Endometrial microvascular endothelial cells (primary cell): ENCODE results near the gene PTPRN2. TPM values are rescaled to one million over a fixed set of nuclear protein-coding genes. Genes with fewer than 3 reads are reported as not detected.

ENCODE experiments used
- in situ Hi-C: cut with HindIII; loops from 2 replicates; pipeline ENCODE4 v1.10.0; 2017; ENCODE audit warnings: low sequenced_read_pairs, low pct_unique_long_range_greater_than_20kb; ENCODE audit errors: inconsistent ontology term
- total RNA-seq: library from RNA; depleted of rRNA; stranded (reverse); fragments of >200 nt; gene quantifications from one replicate; pipeline ENCODE4 v1.2.3, GENCODE V29; 2015; ENCODE audit errors: inconsistent ontology term

PTPRN2 gene
- total RNA-seq, 1 donor from 2014 or later, result 13.3 TPM

- in situ Hi-C loops, result no loop called here
Measured at GRCh38 chr7:157635669-157636068, 952.0 kb downstream of the PTPRN2 start.

DNA sequence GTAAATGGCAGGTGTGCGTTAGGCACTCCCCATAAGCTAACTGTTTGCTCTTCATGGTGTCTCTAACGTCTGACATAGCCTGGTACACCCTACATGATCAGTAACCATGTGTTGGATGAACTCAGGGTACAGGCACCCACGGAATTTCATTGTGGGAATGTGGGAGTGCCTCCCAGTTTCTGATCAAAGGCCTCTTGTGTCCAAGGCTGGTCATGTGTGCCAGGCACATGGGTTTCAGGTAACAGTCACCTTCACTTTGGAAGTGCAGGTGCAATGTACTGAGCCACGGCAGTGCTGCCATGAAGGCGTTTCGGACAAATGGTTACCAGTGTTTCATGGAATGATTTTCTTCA lies 952.5 kb downstream of the PTPRN2 start:
- in situ Hi-C loops, result no loop called here

- in situ Hi-C loops, result no loop called here
Measured at GRCh38 chr7:157634401-157635147, 953.0 kb downstream of the PTPRN2 start.

DNA sequence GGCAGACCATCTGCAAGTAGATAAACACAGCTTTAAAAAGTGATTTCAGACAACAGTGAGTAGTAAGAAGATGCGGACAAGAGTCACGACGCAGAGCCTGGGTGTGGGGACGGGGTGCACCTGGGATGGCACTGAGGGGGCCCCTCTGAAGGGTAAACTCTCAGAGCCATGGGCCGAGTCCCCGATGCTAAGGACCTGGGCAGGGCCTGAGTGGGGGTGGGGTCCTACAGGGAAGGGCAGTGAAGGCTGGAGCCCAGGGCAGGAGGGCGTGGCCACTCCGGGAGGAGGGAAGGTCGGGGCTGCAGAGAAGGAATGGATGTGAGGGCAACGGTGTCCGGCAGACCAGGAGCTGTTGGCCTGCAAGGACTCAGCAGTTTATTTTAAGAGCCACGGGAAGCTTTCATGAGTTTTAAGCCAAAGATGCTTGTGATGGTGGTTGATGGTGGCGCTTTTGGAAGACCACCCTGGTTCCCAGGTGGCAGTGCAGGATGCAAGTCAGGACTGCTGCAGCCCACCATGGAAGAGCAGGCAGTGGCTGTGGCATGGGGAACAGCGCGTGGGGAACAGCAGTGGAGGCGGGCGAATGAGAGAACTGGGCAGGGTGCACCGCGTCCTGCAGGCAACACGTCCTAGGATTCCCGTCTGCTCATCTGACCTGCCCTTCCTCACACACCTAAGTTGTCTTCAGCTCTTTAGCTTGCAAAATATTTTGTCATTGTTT lies 954.0 kb downstream of the PTPRN2 start:
- in situ Hi-C loops, result no loop called here

- in situ Hi-C loops, result no loop called here
Measured at GRCh38 chr7:157630301-157630853, 957.2 kb downstream of the PTPRN2 start.

DNA sequence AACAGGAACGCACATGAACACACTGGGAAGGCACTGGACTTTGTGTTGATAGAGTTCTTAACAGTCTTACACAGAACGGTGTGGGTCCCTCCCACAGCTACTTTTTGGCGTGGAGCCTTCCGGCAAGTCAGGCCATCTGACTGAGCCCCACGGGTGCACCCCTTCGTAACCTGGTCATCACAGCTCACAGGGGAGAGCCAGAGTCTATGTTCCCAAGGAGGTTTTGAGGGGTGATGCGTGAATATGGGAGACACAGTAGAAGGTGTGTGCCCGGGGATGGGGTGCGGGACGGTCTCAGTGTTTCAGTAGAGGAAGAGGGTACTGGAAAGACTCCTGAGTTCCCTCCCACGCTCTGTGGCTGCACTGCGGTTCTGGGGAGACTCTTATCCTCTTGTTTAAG lies 959.2 kb downstream of the PTPRN2 start:
- in situ Hi-C loops, result no loop called here

DNA sequence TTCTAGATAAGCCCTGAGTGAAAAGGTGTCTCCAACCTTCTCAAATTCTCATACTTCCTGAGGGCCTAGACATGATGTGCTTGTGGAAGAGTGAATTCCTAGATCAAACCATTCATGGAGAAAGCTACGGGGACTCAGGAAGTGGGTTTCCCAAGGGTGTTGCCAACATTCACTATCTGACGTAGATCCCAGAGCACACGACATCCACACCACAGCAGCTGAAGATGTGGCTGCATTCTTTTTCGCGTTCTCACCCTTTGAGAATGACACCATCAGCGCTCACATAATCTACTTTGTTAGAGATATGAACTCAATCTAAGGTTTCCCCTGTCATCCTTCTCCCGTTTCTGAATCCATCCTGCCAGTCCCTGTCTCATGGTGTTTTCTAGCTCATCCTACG lies 960.0 kb downstream of the PTPRN2 start:
- in situ Hi-C loops, result no loop called here

- in situ Hi-C loops, result no loop called here
Measured at GRCh38 chr7:157627033-157627432, 960.6 kb downstream of the PTPRN2 start.

DNA sequence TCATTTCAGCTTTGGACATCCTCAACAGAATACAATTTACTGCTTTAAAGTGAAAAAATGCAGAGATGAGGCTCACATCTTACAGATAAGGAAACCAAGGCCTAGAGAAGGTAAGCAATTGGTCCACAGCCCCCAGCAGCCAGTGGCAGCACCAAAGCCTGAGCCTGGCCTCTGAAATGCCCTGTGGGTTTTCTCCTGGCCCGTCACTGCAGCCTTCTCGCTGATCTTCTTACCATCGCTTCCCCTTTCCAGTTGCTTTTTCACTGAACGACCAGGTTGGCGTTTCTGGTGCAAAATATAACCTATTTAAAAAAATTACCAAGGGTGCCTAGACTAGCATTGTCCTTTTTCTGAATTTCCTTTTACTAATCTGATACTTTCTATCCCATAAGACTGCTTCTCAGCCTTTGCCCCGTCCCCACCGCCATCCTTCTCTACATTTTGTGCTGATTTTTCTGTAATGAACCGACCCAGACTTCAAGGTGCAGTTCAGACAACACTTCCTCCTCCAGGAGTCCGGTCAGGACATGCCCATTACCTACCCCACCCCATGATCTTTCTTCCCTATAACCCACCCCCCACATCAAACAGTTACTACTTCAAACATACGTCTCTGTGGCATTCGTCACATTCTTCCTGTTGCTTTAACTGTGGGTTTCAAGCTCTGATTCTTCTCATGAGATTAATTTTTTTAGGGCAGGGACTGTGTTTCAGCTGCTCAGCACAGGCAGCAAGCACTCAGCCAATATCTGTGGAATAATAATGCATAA lies 961.5 kb downstream of the PTPRN2 start:
- in situ Hi-C loops, result no loop called here

- in situ Hi-C loops, result no loop called here
Measured at GRCh38 chr7:157623556-157623955, 964.1 kb downstream of the PTPRN2 start.

DNA sequence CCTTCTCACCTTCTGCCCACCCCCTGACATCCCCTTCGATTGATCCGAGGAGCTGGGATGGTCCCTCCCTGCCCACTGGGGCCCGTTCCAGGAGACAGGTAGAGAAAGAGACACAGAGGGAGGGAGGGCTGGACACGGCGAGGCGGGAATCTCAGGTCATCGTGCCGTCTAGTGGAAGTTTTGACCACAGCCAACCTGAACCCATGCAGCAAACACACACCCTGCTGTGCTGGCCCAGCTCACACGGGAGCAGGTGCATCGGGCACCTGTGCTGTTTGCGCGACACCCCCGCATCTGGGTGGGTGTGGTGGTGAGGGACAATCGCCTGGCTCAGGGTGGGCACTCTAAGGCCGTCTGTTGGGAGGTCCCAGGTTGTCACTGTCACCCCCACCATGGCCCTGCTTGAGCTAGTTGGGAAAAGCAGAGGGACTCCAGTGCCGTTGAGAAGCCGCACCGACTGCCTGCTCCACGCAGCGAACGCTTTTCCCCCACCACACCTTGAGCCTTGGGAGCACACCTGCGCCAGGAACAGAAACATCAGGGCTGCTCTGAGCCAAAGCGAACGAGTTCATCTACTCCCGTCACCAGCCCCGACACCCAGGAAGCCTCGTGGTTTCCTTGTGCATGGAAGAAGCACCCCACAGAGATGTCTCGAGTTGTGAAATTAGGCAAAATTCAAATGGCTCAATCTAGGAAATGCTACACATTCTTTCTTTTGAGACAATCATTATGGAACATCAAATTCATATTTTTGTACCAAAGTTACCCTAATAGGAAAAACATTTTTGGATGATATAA lies 965.0 kb downstream of the PTPRN2 start:
- in situ Hi-C loops, result no loop called here

- in situ Hi-C loops, result no loop called here
Measured at GRCh38 chr7:157622000-157622399, 965.6 kb downstream of the PTPRN2 start.

DNA sequence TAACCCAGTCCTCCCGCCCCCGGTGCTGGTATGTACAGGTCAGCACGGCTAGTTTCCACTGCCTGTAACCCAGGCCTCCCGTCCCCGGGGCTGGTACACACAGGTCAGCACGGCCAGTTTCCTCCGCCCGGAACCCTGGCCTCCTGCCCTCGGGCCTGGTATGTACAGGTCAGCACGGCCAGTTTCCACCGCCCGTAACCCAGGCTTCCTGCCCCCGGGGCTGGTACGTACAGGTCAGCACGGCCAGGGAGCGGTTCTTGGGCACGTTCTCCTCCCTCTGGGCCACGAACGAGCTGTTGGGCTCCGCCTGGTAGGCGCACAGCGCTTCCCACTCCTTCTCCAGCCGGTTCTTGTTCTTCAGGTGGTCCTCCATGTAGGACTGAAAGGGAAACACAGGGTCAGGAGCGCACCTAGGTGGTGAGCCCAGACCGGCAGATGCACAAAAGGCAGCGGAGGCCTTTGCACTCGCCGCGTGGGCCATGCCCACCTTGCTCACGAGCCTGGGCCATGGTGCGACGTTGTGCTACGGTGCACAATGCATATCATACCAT lies 966.4 kb downstream of the PTPRN2 start:
- in situ Hi-C loops, result no loop called here

DNA sequence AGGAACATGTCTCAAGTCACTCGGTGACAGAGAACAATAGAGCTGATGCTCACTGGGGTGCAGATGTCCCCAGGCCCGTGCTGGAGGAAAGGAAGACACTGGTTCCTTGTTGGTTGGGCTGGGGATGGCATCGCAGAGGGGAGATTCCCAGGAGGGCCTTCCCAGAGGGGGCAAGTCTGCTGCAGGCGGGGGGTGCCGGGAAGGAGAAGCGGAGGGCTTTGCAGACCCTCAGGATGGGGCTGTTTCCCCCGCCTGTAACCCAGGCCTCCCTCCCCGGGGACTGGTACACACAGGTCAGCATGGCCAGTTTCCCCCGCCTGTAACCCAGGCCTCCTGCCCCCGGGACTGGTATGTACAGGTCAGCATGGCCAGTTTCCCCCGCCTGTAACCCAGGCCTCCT lies 967.0 kb downstream of the PTPRN2 start:
- in situ Hi-C loops, result no loop called here

DNA sequence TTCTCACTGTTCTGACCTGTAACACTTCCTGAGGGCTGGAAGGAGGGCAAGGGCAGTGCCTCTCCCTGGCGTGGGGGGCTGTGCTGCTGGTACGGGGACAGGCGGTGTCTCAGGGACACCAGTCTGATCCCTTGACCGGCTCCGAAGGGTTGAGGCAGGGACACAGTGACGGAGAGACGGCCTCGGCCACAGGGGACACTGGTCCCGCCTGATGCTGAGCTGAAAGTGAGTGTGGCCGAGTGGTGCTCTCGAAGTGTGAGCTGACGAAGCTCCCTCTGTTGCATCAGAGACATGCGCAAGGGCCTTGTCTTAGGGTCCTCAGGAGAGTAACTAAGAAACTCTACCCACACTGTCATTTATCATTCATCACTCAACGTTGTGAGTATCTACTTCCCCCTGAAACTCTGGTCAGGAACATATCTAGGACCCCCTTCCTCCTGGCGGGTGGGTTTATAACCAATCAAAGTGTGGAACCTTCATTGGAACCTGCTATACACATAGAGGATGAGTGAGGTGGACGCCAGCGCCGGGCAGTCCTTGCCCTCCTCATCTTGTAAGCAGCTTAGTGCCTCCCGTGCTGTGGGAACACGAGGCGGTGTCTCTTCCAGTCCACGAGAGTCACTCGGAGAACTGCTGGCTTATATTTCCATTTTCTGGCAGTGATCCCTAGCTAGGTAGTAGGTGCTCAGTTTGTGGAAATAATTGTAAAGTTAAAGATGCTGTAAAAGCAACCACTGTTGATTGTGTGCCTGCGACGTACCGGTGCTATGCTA lies 967.7 kb downstream of the PTPRN2 start:
- in situ Hi-C loops, result no loop called here

GRCh38 chr7:157618823-157619606 lies 968.6 kb downstream of the PTPRN2 start:
- in situ Hi-C loops, result no loop called here

GRCh38 chr7:157618091-157618726 lies 969.4 kb downstream of the PTPRN2 start:
- in situ Hi-C loops, result no loop called here
